HCT116 (cell line): ENCODE data around the gene GABRP. TPM values are rescaled to one million over a fixed set of nuclear protein-coding genes. Genes with fewer than 3 reads are reported as not detected.

Experiments
- ATAC-seq: fragments of 200-7000 bp; cut with Tn5 transposase; 2 replicates; pipeline ENCODE4 v1.9.1; 2020; ENCODE audit warnings: mild to moderate bottlenecking, moderate library complexity
- BruUV-seq: library from RNA; stranded (reverse); fragments of 400-500 nt; replicated peaks from 2 replicates; lab custom pipeline; 2021; lab: Mats Ljungman, UMichigan
- CTCF ChIA-PET: fragments of 300-600 bp; sonication (Branson Sonifier 250); formaldehyde crosslinking; loops from one replicate; lab custom pipeline; 2021; ENCODE audit warnings: antibody characterized with exemption; lab: Charles Lee
- POLR2A ChIA-PET: fragments of 300-600, 350-600 bp; sonication (Branson Sonifier 250); formaldehyde crosslinking; loops from one replicate; lab custom pipeline; 2021; ENCODE audit warnings: antibody characterized with exemption; lab: Charles Lee
- RAD21 ChIA-PET, 2 experiments: fragments of 300-600 bp; sonication (Branson Sonifier 250); formaldehyde crosslinking; loops; one replicate each; lab custom pipeline; 2023; ENCODE audit warnings: low total read pairs in 2 of 2; ENCODE audit not compliant: uncharacterized antibody in 2 of 2, unreplicated experiment in 2 of 2, low non-redundant PET in 1 of 2; lab: Charles Lee
- DNase-seq: peaks from one replicate; pipeline ENCODE4 v3.0.0-alpha.2; 2010; ENCODE audit warnings: low read depth, low spot score
- H2AFZ ChIP-seq: fragments of 200-600 bp; shearing (Covaris generic), sonication (generic); 2 replicates; pipeline ENCODE4 v1.6.1; 2017; ENCODE audit warnings: low read depth, mixed run types, mixed read lengths, antibody characterized with exemption, low read length; ENCODE audit not compliant: poor library complexity, severe bottlenecking
- H3K27ac ChIP-seq: 2 replicates; pipeline ENCODE4 v1.5.1; 2012; ENCODE audit warnings: low read depth, low read length
- H3K27me3 ChIP-seq: fragments of 200-600 bp; sonication (generic); 2 replicates; pipeline ENCODE4 v1.6.1; 2016; ENCODE audit warnings: mixed run types, low read length, mixed read lengths; ENCODE audit not compliant: insufficient read depth
- H3K36me3 ChIP-seq, 2 experiments: fragments of 200-500 bp in 1 of 2; fragments of 200-600 bp in 1 of 2; sonication (Bioruptor generic) in 1 of 2; sonication (generic) in 1 of 2; 2 replicates each; pipeline versions ENCODE4 v1.5.1 to v1.6.1; 2014 to 2016; ENCODE audit warnings: low read length in 2 of 2, inconsistent platforms in 1 of 2, mixed read lengths in 1 of 2, mixed run types in 1 of 2; ENCODE audit not compliant: insufficient read depth in 2 of 2, control insufficient read depth in 1 of 2
- H3K4me1 ChIP-seq, 2 experiments: fragments of 200-600 bp in 1 of 2; sonication (generic) in 1 of 2; 2 replicates each; pipeline versions ENCODE4 v1.5.1 to v1.6.1; 2012 to 2017; ENCODE audit warnings: low read length in 2 of 2, inconsistent platforms in 1 of 2, mild to moderate bottlenecking in 1 of 2, mixed read lengths in 1 of 2, mixed run types in 1 of 2, moderate library complexity in 1 of 2; ENCODE audit not compliant: insufficient read depth in 2 of 2, control insufficient read depth in 1 of 2
- H3K4me2 ChIP-seq: fragments of 200-600 bp; sonication (generic); 2 replicates; pipeline ENCODE4 v1.6.1; 2017; ENCODE audit warnings: mixed run types, low read length, mixed read lengths
- H3K4me3 ChIP-seq, 2 experiments: fragments of 200-600 bp in 1 of 2; sonication (generic) in 1 of 2; replicated peaks in 1 of 2; 2 replicates each; pipeline ENCODE4 v1.5.1; 2011 to 2016; ENCODE audit warnings: low read length in 2 of 2, control low read depth in 1 of 2, low read depth in 1 of 2, mild to moderate bottlenecking in 1 of 2, mixed read lengths in 1 of 2, mixed run types in 1 of 2
- H3K79me2 ChIP-seq: fragments of 200-600 bp; sonication (generic); 2 replicates; pipeline ENCODE4 v1.6.1; 2017; ENCODE audit warnings: mild to moderate bottlenecking, mixed run types, low read length, moderate library complexity, mixed read lengths; ENCODE audit not compliant: insufficient read depth
- H3K9ac ChIP-seq: fragments of 200-600 bp; sonication (generic); 2 replicates; pipeline ENCODE4 v1.6.1; 2016; ENCODE audit warnings: low read length, mixed read lengths
- H3K9me2 ChIP-seq: fragments of 200-600 bp; sonication (generic), shearing (Covaris generic); 2 replicates; pipeline ENCODE4 v1.6.1; 2017; ENCODE audit warnings: mixed run types, mild to moderate bottlenecking, moderate library complexity; ENCODE audit not compliant: insufficient read depth
- H3K9me3 ChIP-seq, 2 experiments: fragments of 200-500 bp in 1 of 2; fragments of 200-600 bp in 1 of 2; sonication (Bioruptor generic) in 1 of 2; sonication (generic) in 1 of 2; 2 replicates each; pipeline ENCODE4 v1.6.1; 2014 to 2017; ENCODE audit warnings: low read length in 2 of 2, mixed read lengths in 2 of 2, inconsistent platforms in 1 of 2, low read depth in 1 of 2, mild to moderate bottlenecking in 1 of 2, mixed run types in 1 of 2, moderate library complexity in 1 of 2; ENCODE audit not compliant: control insufficient read depth in 1 of 2, insufficient read depth in 1 of 2
- H4K20me1 ChIP-seq: fragments of 200-600 bp; sonication (generic), shearing (Covaris generic); 2 replicates; pipeline ENCODE4 v1.6.1; 2017; ENCODE audit warnings: mixed run types, mild to moderate bottlenecking, moderate library complexity; ENCODE audit not compliant: insufficient read depth
- CEBPB ChIP-seq: IDR thresholded peaks from 2 replicates; pipeline ENCODE4 v1.6.1; 2012; ENCODE audit warnings: low read depth
- ELF1 ChIP-seq: IDR thresholded peaks from 2 replicates; pipeline ENCODE4 v1.6.1; 2012; ENCODE audit warnings: low read depth, borderline replicate concordance
- EZH2 ChIP-seq: fragments of 200-600 bp; sonication (generic); IDR thresholded peaks from 2 replicates; pipeline ENCODE4 v1.6.1; 2017; ENCODE audit warnings: antibody characterized with exemption, mixed run types
- EZH2phosphoT487 ChIP-seq: fragments of 200-600 bp; IDR thresholded peaks from 2 replicates; pipeline ENCODE4 v1.6.1; 2018; ENCODE audit warnings: antibody characterized with exemption, borderline replicate concordance
- JUND ChIP-seq: IDR thresholded peaks from 2 replicates; pipeline ENCODE4 v1.6.1; 2012
- MAX ChIP-seq: IDR thresholded peaks from 2 replicates; pipeline ENCODE4 v1.6.1; 2012
- POLR2A ChIP-seq: IDR thresholded peaks from 2 replicates; pipeline ENCODE4 v1.7.0; 2011; ENCODE audit warnings: borderline replicate concordance; ENCODE audit not compliant: insufficient read depth, insufficient read length; ENCODE audit errors: extremely low read depth
- POLR2AphosphoS5 ChIP-seq: IDR thresholded peaks from 2 replicates; pipeline ENCODE4 v1.6.1; 2011; ENCODE audit warnings: mild to moderate bottlenecking, low read depth, low read length, moderate library complexity
- SIN3A ChIP-seq: IDR thresholded peaks from 2 replicates; pipeline ENCODE4 v1.6.1; 2012; ENCODE audit warnings: low read depth
- SRF ChIP-seq: IDR thresholded peaks from 2 replicates; pipeline ENCODE4 v1.6.1; 2012; ENCODE audit warnings: low read depth
- TCF7L2 ChIP-seq: IDR thresholded peaks from 2 replicates; pipeline ENCODE4 v1.7.0; 2011; ENCODE audit warnings: borderline replicate concordance, inconsistent platforms; ENCODE audit not compliant: insufficient read depth, insufficient read length; ENCODE audit errors: extremely low read depth
- YY1 ChIP-seq: IDR thresholded peaks from 2 replicates; pipeline ENCODE4 v1.6.1; 2011; ENCODE audit warnings: low read length, low read depth, moderate library complexity, mild to moderate bottlenecking; ENCODE audit not compliant: insufficient replicate concordance; ENCODE audit errors: extremely low read depth
- ZNF274 ChIP-seq: fragments of 200-500 bp; sonication (Bioruptor generic); IDR thresholded peaks from 2 replicates; pipeline ENCODE4 v1.6.1; 2014; ENCODE audit warnings: mild to moderate bottlenecking, low read depth, low read length, inconsistent platforms
- intact Hi-C: fragments of 100-400 bp; cut with micrococcal nuclease; formaldehyde crosslinking; loops from 2 replicates; pipeline ENCODE4 v1.10.0; 2022
- total RNA-seq: library from RNA; stranded (reverse); gene quantifications from one replicate; pipeline ENCODE4 v1.2.1, GENCODE V29; 2021; ENCODE audit not compliant: unreplicated experiment
- TF ChIP-seq, protein P1 (sequence below): IDR thresholded peaks from 2 replicates; pipeline ENCODE4 v1.6.1; 2011; ENCODE audit warnings: mild to moderate bottlenecking, low read length, moderate library complexity; ENCODE audit not compliant: insufficient replicate concordance; ENCODE audit errors: extremely low read depth

Gene GABRP
- total RNA-seq, 1 experiment from 2014 or later = not detected

- Histone ChIP-seq H3K79me2 (no peaks in the 10 kb centered on the region), H3K9ac (no peak overlapping the region), H3K9me2 (no peaks in the 10 kb centered on the region), H3K27ac (no peak overlapping the region), H3K36me3 (no peaks in the 10 kb centered on the region), H3K27me3 (peaks cover 13% of the 10 kb centered on the region; the same call in 1 of the 2 replicates), H3K4me3 (no peak overlapping the region), H4K20me1 (no peaks in the 10 kb centered on the region), H3K9me3 (no peaks in the 10 kb centered on the region), H2AFZ (no peak overlapping the region), H3K4me1 (no peaks in the 10 kb centered on the region), H3K4me2 (no peak overlapping the region)
- no peak for ATAC-seq
- ChIA-PET RAD21 (no interaction called here), CTCF (interaction anchor here (9.5 kb wide), 1 partner anchor 40 kb away, joined by 113 read pairs; no protein-coding TSS in a partner anchor), POLR2A (no interaction called here)
- BruUV-seq = no TSS peak
- no peak for DNase-seq
- intact Hi-C loops = no loop called here
- TF ChIP-seq POLR2AphosphoS5 (no peak), CEBPB (no peak), JUND (no peak), POLR2A (no peak), ZNF274 (no peak), MAX (no peak), SIN3A (no peak)
Measured at GRCh38 chr5:170751631-170752030, 31.9 kb upstream of the GABRP start.

DNA sequence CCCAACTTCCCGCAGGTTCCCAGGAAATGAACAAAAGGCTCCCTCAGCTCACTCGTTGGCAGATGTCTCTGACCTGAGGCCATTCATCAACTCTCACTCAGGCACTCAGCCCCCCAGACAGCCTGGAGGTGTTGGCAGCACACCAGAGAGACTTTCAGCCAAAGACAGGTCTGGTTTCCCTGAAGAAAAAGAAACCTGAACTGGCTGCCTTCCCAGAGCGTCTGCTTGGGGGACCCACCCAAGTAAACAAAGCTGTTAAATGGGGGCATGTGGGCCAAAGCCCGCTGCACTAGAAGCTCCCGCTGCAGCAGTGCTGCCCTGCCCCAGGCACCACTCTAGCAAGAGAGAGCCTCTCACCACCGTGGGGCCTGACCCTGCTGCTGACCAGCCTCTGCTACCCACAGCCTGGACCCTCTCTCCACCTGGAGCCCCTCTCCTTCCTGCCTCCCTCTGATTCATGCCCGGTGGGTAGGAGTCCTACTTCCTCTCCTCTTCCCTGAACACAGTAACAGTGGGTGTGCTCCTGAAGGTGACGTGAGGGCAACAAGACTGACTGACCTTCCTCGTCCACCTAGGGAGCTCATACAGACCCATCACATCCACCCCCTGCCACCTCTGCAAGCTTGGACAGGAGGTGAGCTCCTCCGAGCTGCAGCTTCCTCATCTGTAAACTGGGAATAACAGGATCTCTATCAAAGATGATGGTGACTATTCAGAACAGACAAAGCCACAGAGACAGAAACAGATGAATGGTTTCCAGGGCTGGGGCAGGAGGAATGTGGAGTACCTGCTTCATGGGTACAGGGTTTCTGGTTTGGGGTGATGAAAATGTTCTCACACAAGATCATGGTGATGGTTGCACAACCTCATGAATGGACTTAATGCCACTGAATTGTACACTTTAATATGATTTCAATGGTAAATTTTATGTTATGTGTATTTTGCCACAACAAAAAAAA, 31.0 kb upstream of the GABRP start:
- ChIA-PET CTCF (no interaction called here), POLR2A (no interaction called here), RAD21 (no interaction called here)
- Histone ChIP-seq H3K4me3 (no peak overlapping the region), H3K9me3 (no peaks in the 10 kb centered on the region), H2AFZ (no peak overlapping the region), H4K20me1 (no peaks in the 10 kb centered on the region), H3K79me2 (no peaks in the 10 kb centered on the region), H3K27me3 (peaks cover 13% of the 10 kb centered on the region; the same call in 1 of the 2 replicates), H3K4me2 (no peak overlapping the region), H3K4me1 (no peaks in the 10 kb centered on the region), H3K9me2 (no peaks in the 10 kb centered on the region), H3K27ac (no peak overlapping the region), H3K9ac (no peak overlapping the region), H3K36me3 (no peaks in the 10 kb centered on the region)
- DNase-seq (no peak), ATAC-seq (no peak)
- intact Hi-C loops = no loop called here
- BruUV-seq = no TSS peak
- TF ChIP-seq SRF (no peak), EZH2 (no peak), YY1 (no peak), EZH2phosphoT487 (no peak), ELF1 (no peak), JUND (no peak), SIN3A (no peak), TCF7L2 (no peak)
- TF ChIP-seq, protein P1, sequence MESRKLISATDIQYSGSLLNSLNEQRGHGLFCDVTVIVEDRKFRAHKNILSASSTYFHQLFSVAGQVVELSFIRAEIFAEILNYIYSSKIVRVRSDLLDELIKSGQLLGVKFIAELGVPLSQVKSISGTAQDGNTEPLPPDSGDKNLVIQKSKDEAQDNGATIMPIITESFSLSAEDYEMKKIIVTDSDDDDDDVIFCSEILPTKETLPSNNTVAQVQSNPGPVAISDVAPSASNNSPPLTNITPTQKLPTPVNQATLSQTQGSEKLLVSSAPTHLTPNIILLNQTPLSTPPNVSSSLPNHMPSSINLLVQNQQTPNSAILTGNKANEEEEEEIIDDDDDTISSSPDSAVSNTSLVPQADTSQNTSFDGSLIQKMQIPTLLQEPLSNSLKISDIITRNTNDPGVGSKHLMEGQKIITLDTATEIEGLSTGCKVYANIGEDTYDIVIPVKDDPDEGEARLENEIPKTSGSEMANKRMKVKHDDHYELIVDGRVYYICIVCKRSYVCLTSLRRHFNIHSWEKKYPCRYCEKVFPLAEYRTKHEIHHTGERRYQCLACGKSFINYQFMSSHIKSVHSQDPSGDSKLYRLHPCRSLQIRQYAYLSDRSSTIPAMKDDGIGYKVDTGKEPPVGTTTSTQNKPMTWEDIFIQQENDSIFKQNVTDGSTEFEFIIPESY = no peak
